GM18511 (cell line): ENCODE results near the gene UNC5B.

Experiments
- ATAC-seq: cut with Tn5 transposase; IDR thresholded peaks from one replicate; pipeline ENCODE4 v1.9.1; 2021; ENCODE audit warnings: mild to moderate bottlenecking, moderate library complexity; ENCODE audit not compliant: unreplicated experiment

UNC5B gene

DNA sequence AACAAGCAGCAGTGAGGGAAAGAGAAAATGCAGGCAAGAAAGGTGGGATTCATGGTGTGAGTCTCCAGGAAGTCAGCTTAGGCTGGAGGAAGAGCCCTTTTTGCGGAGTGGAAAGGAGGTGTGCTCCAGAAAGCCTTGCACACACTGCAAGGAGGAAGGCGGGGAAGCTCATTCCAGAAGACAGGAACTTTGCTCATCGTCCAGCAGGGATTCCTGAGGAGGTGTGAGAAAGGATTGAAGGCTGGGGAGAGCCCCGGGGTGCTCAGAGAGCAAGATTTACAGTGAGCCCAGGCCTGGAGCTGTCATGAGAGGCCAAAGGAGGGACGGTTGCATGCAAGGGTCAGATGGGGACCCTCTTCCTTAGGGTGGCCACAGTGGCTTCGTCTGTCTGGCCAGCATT is 124.3 kb downstream of the UNC5B start:
- ATAC-seq: no peak

DNA sequence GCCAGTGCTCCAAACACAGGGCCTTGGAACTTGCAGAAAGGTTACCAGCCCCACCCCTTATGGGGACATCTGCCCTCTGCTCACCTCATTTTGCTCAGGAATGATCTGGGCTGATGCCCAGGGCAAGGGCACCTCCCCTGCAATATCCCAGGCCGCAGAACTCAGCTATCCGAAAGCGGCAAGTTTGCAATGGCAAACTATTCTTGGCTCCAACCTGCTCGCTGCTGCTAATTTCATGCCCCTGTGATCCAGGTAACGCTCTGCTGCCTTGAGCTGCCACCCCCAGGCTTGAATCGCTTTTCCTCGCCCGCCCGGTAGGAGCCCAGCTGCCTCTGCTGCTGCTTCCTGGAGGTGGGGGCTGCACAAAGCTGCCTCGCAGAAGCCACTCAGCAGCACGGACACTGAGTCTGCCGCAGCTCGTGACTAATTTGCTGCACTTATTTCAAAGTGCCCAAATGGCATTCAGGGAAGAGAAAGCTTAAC is 124.9 kb downstream of the UNC5B start:
- no peak for ATAC-seq

DNA sequence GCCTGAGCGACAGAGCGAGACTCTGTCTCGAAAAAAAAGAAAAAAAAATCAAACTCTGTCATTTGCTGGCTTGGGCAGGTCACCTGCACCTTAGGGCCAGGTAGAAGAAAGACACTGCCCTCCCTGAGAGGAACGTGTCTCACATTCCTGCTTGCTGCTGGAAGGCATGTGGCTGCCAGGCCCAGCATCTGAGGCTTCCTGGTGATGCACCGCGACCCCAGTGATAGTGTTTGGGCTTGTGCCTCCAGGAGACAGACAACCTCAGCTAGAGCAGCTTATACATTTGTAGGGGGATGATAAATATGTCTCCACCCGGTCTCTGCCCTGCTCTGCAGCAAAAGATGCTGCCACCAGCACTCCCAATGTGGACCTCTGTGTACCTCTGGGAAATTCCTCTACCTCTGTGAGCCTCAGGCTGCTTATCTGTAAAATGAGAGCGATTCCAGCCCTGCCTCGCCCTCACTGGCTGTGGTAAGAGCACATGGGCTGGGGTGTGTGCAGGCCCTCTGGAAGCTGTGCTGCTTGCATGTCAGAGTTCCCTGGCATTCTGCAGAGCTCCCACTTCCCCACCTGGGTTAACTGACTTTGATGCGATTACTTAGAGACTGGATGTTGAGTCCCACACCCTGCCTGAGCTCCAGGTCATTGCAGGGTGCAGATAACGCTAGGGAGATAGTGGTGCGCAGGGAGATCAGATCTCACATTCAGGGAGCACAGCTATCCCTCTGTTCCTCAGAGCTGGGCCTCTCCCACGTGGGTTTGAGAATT is 126.5 kb downstream of the UNC5B start:
- ATAC-seq: no peak

DNA sequence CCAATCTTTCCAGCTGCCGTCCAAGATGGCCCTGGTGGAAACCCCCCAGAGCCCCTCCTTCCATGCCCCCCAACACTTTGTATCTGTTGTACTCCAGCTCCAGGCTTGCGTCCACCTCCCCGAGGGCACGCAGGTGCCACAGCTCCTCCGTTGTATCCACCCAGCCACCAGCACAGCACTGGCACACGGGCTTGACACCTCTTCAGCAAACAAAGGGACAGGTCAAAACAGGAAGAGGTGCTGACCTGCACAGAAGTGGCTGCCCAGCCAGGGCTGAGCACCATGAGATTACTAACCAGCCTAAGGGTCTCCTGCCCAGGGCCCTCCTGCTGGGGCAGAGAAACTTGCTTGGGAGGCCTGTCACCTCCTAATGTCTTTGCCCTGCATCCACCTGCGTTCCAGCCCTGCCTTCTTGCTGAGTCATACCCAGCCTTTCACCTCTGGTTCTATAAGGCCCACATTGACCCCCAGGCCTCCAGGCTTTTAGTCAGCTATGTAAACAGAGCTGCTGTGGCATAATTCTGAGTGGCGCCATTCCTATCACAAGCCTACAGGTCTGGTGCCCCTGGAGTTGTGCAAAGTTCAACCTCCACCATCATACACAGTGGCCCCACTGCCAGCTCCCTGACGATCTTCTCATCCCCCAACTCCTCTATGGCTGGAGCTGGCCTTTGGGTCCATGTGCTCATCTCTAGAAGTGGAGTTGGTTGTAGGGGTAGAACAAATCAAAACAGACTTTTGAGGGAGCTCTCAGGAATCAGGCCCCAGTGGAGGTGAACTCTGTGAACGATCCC is 127.6 kb downstream of the UNC5B start:
- no peak for ATAC-seq

DNA sequence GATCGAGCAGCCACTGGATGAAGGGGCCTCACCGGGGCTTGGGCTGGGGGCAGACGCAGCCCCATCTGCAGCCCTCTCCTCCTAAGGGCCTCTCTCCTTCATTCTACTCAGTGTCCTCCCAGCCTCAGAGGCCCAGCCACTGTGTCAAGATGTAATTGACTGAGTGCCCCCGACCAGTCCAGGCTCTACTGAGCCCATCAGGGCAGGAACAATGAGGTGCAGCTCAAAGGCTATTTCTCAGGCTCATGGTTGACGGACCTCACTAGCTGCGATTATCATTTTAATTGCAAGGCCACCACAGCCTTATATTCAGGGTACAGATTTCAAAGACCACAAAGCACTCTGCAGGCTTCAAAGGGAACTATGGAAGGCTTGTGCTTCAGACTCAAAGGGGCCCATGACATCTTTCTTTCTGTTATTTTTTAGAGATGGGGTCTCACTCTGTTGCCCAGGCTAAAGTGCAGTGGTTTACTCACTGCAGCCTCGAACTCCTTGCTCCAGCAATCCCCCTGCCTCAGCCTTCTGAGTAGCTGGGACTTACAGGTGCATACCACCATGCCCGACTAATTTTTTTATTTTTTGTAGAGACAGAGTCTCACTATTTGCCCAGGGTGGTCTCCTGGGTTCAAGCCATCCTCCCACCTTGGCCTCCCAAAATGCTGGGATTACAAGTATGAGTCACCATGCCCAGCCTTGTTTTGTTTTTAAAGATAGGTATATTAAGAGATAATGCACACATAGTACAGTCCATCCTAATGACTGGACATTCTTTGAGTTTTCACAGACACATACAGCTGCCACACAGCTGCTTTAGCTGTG is 130.4 kb downstream of the UNC5B start:
- ATAC-seq: no peak

DNA sequence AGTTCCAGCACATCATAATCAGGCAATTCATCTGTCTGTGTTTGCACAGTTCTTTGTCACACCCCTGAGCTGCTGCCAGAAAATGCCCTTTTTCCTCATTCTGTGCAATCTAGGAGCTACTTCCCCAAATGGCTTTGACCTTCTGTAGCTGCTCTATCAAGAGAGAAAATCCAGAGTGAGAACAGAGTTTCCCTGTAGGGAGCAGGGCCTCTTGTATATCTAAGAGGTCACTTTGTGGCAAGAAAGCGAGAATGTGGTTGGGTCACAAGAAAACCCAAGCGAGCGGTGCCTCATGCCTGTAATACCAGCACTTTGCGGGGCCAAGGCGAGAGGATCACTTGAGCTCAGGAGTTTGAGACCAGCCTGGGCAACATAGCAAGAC is 131.0 kb downstream of the UNC5B start:
- no peak for ATAC-seq

DNA sequence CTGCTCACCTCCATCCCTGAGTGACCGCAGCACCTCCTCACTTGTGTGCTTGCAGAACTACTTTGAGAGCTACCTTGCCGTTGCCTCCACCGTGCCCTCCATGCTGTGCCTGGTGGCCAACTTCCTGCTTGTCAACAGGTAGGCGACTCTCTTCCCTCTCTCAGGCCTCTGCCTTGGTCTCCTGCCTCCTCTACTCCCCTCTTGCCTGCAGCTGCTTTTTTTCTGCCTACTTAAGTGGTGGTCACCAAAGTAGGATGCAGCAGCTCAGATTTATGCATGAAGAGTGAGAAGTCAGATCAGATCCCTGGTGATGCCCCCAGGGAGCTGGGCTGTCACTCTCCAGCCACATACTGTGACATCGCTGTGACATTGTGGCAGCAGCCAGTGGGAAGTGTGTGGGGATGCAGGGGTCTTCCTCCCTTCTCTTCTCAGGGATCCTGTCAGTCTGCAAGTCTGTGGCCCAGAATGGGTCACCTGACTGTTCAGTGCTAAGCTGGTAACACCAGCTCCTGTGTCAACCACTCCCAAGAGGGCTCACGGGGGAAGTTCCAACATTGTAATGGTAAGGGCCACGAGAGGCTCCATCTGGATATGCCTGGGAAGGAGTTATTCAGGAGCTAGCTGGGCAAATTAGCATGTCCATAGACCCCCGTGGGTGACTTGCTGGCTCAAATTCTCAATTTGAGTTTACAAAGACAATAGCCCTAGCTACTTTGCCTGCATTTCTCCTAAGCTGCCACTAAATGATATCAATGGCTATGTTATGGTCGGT is 132.0 kb downstream of the UNC5B start:
- ATAC-seq: no peak

DNA sequence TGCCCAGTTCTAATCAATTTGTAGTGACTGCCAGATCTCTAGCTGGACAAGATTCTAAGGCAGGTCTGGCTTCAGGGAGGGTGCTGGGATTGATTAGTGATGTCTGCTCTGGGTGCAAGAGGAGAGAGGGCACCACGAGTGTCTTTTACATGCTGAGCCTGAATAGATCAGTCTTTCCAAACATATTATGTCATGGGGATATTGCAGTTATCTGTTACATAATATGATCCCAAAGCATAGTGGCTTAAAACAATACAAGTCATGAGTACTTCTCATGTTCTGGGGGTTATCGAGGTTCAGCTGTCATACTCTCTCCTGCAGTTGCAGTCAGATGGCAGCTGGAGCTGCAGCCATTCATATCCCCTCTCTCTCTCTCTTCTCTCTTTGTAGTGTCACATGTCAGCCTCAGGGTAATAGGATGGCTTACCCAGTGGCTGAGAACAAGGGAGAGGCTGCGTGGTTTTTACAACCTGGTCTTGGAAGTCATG is 132.7 kb downstream of the UNC5B start:
- ATAC-seq: no peak

DNA sequence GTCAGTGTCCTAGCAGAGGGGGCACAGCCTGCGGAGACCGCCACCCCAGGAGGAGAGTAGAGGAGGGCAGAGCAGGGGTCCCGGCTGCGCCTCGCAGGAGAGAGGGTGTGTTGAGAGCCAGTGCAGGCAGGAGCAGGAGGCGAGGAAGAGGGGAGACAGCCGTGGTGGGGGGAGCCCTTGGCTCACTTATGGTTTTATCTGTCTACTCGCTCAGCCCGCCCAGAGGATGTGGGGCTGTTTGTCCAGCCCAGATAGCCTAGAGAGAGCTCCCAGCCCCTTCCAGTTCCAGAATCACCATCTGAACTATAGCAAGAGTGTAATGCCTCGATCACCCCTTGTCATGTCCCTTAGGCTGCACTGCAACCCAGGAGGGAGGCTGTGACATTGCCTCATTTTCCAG is 133.3 kb downstream of the UNC5B start:
- no peak for ATAC-seq

DNA sequence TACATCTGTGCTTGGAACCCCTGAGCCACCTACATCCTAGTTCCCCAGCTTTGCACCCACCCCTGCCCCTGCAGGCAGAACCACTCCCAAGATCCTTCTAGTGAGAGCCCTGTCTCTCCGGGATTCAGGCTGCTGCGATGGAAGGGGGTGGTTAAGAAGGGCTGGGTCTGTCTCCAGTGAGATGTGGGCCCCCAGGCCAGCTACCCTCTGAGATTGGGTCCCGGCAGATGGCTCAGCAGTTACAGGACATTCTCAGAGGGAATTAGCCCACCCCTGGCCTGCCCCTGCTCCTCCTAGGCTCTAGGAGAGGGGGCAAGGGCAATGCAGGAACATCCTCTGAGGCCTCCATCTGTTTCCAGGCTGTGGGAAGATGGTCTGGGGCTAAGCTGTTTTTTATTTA is 134.4 kb downstream of the UNC5B start:
- ATAC-seq: no peak

DNA sequence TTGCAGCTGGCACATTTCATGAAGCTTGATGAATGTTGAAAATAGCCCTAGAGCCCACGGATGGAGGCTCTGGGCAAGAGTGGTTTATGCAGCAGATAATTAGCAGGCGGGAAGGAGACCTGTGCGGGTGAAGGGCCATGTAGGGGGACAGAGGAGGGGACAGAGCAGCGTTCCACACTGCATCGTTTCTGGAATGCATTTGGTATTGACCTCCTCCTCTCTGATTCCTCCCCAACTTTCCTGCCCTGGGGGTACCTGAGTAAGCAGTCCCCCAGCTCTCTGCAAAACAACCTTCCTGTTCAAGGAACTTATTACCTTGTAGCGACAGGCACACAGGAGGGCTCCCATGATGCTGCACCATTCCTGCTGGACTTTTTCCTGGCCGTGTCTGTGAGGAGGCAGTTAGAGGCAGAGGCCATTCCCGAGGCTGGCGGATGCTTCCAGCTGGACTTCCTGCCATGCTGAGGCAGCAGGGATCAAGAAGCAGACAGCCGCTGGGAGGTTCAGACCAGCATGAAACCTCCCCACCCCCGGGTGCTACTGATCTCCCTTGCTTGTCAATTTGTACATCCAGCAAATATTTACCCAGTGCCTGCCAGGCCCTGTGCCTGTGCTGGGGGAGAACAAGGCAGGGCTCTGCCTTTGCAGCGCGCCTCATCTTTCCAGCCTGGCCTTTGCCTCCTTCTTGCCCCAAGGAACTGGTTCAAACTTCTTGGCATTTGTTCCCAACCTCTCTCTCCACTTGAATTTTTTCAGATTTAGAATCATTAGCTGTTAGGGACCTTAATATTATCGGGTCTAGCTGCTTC is 135.4 kb downstream of the UNC5B start:
- no peak for ATAC-seq

DNA sequence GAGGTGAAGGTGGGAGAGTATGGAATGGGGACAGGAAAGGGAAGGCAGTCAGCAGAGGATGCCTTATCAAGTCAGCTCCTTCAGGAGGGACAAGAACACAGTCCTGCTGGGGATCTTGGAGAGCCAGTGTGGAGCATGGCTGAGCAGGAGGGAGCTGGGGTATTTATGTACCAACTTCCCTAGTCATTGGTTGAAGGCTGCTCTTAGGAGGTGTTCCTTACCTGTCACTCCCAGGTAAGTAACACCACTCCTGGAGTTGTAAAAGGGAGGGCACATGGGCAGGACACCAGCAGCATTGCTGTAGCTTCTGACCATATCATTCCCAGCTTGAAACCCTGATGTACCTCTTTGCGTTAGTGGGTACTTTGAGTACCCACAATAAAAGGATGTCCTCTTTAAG is 136.5 kb downstream of the UNC5B start:
- ATAC-seq: no peak

DNA sequence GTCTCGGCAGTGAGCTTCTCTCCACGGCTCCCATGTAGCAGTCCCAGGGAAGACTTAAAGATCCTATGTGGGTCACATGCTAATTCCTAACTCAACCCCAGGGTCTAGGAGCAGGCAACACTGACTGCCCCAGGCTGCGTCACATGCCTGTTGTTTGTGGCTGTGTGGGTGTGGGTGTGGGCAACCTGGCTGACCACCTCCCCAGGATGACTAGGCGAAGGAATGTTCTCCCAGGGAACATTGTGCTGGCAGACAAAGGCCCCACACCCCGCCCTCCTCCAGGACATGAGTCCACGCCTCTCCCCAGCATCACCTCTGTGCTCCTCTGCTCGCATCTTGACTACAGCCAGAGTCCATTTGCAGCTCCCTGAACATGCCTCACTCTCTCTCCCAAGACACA is 137.0 kb downstream of the UNC5B start:
- no peak for ATAC-seq

DNA sequence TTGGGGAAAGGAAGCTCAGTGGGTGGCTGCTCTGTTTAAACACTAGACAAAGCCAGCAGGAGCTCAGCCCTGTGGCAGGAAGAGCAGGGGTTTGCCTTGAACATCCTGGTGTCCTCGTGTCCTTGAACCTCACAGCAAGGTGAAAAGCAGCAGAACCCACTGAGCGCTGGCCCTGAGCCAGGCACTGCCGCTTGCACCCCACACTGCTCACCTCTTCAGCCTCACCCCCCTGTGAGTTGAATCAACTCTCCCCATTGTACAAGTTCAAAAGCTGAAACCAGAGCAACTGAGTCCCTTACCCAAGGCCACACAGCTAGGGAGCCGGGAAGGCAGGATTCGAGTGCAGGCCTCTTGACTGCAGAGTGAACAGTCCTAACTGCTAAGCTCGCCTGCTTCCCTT is 138.7 kb downstream of the UNC5B start:
- no peak for ATAC-seq

DNA sequence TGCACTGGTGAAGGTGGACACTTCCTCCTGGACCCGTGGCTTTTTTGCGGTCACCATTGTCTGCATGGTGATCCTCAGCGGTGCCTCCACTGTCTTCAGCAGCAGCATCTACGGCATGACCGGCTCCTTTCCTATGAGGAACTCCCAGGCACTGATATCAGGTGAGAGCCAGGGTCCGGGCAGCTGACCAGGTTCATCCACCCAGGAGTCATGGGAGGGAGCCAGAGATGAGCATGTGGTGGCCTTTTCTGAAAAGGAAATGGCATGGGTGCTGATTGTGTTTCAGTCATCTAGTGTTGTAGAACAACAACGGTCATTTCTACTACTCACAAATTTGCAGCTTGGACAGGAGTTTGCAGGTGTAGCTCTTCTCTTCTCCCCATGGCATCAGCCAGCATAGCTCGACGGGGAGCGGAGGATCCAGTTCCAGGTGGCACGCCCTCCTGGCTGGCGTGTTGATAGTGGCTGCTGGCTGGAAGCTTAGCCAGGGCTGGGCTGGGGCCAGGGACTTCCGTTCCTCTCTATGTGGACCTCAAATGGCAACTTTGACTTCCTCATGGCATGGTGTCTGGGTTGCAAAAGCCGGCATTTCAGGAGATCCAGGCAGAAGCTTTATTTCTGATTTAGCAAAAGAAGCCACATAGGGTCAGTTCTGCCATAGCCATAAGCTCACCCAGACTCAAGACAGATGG is 139.4 kb downstream of the UNC5B start:
- ATAC-seq: no peak
